DND-41 (cell line): Measurements from ENCODE around the gene CYBA.

Experiments
- ATAC-seq: fragments of 200-7000 bp; cut with Tn5 transposase; 3 replicates; pipeline ENCODE4 v1.9.1; 2021; ENCODE audit warnings: low read depth; ENCODE audit not compliant: insufficient read depth
- DNase-seq: peaks from one replicate; pipeline ENCODE4 v3.0.0-alpha.2; 2020
- H2AFZ ChIP-seq: 2 replicates; pipeline ENCODE4 v1.6.0; 2012; ENCODE audit warnings: low read depth, low read length
- H3K27ac ChIP-seq: 2 replicates; pipeline ENCODE4 v1.5.1; 2012; ENCODE audit warnings: low read length, inconsistent platforms
- H3K27me3 ChIP-seq: fragments of 200-600 bp; sonication (generic); 2 replicates; pipeline ENCODE4 v1.6.0; 2012; ENCODE audit warnings: low read length, mild to moderate bottlenecking, inconsistent platforms; ENCODE audit not compliant: insufficient read depth, poor library complexity
- H3K36me3 ChIP-seq: 2 replicates; pipeline ENCODE4 v1.5.1; 2012; ENCODE audit warnings: low read length, inconsistent platforms; ENCODE audit not compliant: insufficient read depth
- H3K4me1 ChIP-seq: 2 replicates; pipeline ENCODE4 v1.5.1; 2012; ENCODE audit warnings: mild to moderate bottlenecking, low read length; ENCODE audit not compliant: insufficient read depth
- H3K4me2 ChIP-seq: 2 replicates; pipeline ENCODE4 v1.6.0; 2012; ENCODE audit warnings: mild to moderate bottlenecking, moderate library complexity, low read length, inconsistent platforms; ENCODE audit not compliant: insufficient read depth
- H3K4me3 ChIP-seq, 2 experiments: fragments of 200-600 bp in 1 of 2; shearing (Covaris generic) in 1 of 2; 2 replicates each; pipeline ENCODE4 v1.5.1; 2012 to 2016; ENCODE audit warnings: inconsistent platforms in 2 of 2, low read length in 2 of 2, mild to moderate bottlenecking in 2 of 2, low read depth in 1 of 2, moderate library complexity in 1 of 2
- H3K79me2 ChIP-seq: 2 replicates; pipeline ENCODE4 v1.6.0; 2012; ENCODE audit warnings: low read length, inconsistent platforms; ENCODE audit not compliant: insufficient read depth
- H3K9ac ChIP-seq: 2 replicates; pipeline ENCODE4 v1.6.0; 2012; ENCODE audit warnings: low read depth, mild to moderate bottlenecking, inconsistent platforms, low read length, moderate library complexity
- H3K9me3 ChIP-seq: 2 replicates; pipeline ENCODE4 v1.5.1; 2012; ENCODE audit warnings: low read length, moderate library complexity, mild to moderate bottlenecking, inconsistent platforms; ENCODE audit not compliant: insufficient read depth, severe bottlenecking
- H4K20me1 ChIP-seq: 2 replicates; pipeline ENCODE4 v1.6.0; 2012; ENCODE audit warnings: low read length; ENCODE audit not compliant: insufficient read depth
- CTCF ChIP-seq: IDR thresholded peaks from 2 replicates; pipeline ENCODE4 v1.5.1; 2012; ENCODE audit warnings: borderline replicate concordance, low read length, moderate library complexity, mild to moderate bottlenecking; ENCODE audit not compliant: poor library complexity, severe bottlenecking; ENCODE audit errors: extremely low read depth
- EZH2 ChIP-seq: IDR thresholded peaks from 3 replicates; pipeline ENCODE4 v1.6.1; 2012; ENCODE audit warnings: borderline replicate concordance, low read depth, mild to moderate bottlenecking, moderate library complexity, low read length, inconsistent platforms; ENCODE audit not compliant: severe bottlenecking

CYBA gene

GRCh38 chr16:88635671-88636319 is 15.1 kb downstream of the CYBA start:
- H3K4me3 ChIP-seq, result no peak overlapping the region
- no peaks in the 10 kb centered on the region for H3K9me3 ChIP-seq
- DNase-seq (no peak), ATAC-seq (no peak)
- H3K9ac ChIP-seq, result no peak overlapping the region
- no peaks in the 10 kb centered on the region for H3K79me2 ChIP-seq
- H3K4me2 ChIP-seq, result no peak overlapping the region
- no peak overlapping the region for H3K27ac ChIP-seq
- H3K27me3 ChIP-seq, result no peaks in the 10 kb centered on the region
- H3K36me3 ChIP-seq, result peaks cover 23% of the 10 kb centered on the region
- TF ChIP-seq EZH2 (no peak), CTCF (no peak)
- H2AFZ ChIP-seq, result no peak overlapping the region
- H3K4me1 ChIP-seq, result no peaks in the 10 kb centered on the region
- H4K20me1 ChIP-seq, result peaks cover 22% of the 10 kb centered on the region

DNA sequence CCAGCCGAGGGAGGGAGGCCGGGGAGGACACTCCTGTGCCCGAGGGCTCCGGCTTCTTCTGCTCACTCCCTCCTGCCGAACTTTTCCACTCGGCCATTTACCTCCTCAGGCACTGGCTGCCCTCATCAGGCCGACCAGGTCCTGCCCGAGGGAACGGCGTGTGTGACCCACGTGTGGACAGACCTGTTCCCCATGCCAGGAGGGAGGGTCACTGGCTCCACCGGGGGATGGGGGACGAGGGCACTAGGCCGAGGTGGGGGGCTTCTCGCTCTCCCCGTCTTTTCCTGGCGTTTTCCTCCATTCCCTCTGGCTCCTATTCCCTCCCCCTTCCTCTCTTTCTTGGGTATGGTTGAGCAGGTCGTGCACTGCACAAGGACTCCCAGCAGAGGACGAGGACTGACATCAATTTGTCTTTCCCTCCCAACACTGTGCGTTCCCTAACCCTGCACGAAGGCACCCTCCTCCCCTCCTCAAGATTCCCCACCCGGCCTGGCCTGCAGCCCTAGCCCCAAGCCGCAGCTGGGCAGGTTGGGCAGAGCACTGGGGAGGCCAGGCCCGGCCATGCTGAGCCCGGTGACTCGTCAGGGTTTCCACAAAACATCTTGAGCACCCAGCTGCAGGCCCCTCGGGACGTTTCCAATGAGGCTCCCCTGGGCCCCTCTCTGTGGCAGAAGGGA is 15.7 kb downstream of the CYBA start:
- Histone ChIP-seq H3K4me2 (no peak overlapping the region), H3K4me1 (no peaks in the 10 kb centered on the region), H3K27me3 (no peaks in the 10 kb centered on the region), H3K79me2 (no peaks in the 10 kb centered on the region), H2AFZ (no peak overlapping the region), H3K36me3 (peaks cover 30% of the 10 kb centered on the region), H3K27ac (no peak overlapping the region), H4K20me1 (peaks cover 18% of the 10 kb centered on the region), H3K9me3 (no peaks in the 10 kb centered on the region), H3K9ac (no peak overlapping the region), H3K4me3 (no peak overlapping the region)
- DNase-seq, result no peak
- no peak for TF ChIP-seq CTCF
- TF ChIP-seq EZH2, result no peak
- ATAC-seq, result no peak

- H3K4me2 ChIP-seq, result no peak overlapping the region
- H3K9ac ChIP-seq, result no peak overlapping the region
- no peaks in the 10 kb centered on the region for H3K79me2 ChIP-seq
- no peak for DNase-seq
- peaks cover 17% of the 10 kb centered on the region for H4K20me1 ChIP-seq
- H2AFZ ChIP-seq, result no peak overlapping the region
- no peak overlapping the region for H3K27ac ChIP-seq
- H3K4me3 ChIP-seq, result no peak overlapping the region
- H3K4me1 ChIP-seq, result no peaks in the 10 kb centered on the region
- peaks cover 38% of the 10 kb centered on the region for H3K36me3 ChIP-seq
- H3K27me3 ChIP-seq, result no peaks in the 10 kb centered on the region
- TF ChIP-seq EZH2, result no peak
- TF ChIP-seq CTCF, result no peak
- no peak for ATAC-seq
- no peaks in the 10 kb centered on the region for H3K9me3 ChIP-seq
Observed at GRCh38 chr16:88634141-88634993, 16.5 kb downstream of the CYBA start.
